Endothelial cell of umbilical vein (primary cell): ENCODE measurements around the gene MBTD1.

Experiments used
- CTCF ChIP-seq, 2 donors: IDR thresholded peaks; 1 replicate in 1 of 2; 2 replicates in 1 of 2; pipeline ENCODE4 v1.5.1; 2011; ENCODE audit warnings: low read length in 2 of 2, mild to moderate bottlenecking in 2 of 2, moderate library complexity in 2 of 2, control low read depth in 1 of 2, inconsistent platforms in 1 of 2, low read depth in 1 of 2; ENCODE audit not compliant: insufficient read depth in 1 of 2; ENCODE audit errors: extremely low read depth in 1 of 2
- EZH2 ChIP-seq: IDR thresholded peaks from 2 replicates; pipeline ENCODE4 v1.6.1; 2012; ENCODE audit warnings: borderline replicate concordance, low read depth, mild to moderate bottlenecking, moderate library complexity, low read length, inconsistent platforms; ENCODE audit not compliant: severe bottlenecking
- MYC ChIP-seq: IDR thresholded peaks from one replicate; pipeline ENCODE4 v1.6.1; 2011; ENCODE audit warnings: mild to moderate bottlenecking, low read depth, low read length
- POLR2A ChIP-seq: IDR thresholded peaks from 2 replicates; pipeline ENCODE4 v1.6.1; 2012; ENCODE audit warnings: low read depth, mild to moderate bottlenecking, control low read depth, low read length
- POLR2AphosphoS5 ChIP-seq: IDR thresholded peaks from 2 replicates; pipeline ENCODE4 v1.6.1; 2012; ENCODE audit warnings: low read depth, mild to moderate bottlenecking, control low read depth, low read length, moderate library complexity; ENCODE audit not compliant: insufficient read depth

DNA sequence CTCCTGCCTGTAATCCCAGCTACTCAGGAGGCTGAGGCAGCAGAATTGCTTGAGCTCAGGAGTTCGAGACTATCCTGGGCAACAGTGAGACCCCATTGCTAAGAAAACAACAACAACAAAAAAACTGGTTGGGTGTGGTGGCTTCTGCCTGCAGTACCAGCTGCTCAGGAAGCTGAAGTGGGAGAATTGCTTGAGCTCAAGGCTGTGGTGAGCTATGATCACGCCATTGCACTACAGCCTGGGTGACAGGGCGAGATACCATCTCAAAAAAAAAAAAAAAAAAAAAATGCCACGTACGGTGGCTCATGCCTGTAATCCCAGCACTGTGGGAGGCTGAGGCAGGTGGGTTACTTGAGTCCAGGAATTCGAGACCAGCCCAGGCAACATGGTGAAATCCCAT, 59.6 kb downstream of the MBTD1 start:
- TF ChIP-seq CTCF (IDR thresholded peaks at IDR 0.05; ENCODE audit: extremely low read depth in 1 of 2, insufficient read depth in 1 of 2, low read depth in 1 of 2, low read length in 2 of 2) (no peak), POLR2A (no peak), EZH2 (no peak), POLR2AphosphoS5 (no peak), MYC (no peak)
